ENCODE results near the gene C6. TPM values are rescaled to one million over a fixed set of nuclear protein-coding genes. Genes with fewer than 3 reads are reported as not detected.

Gene C6
- polyA plus RNA-seq, 1 donor (not counting 4 experiments of a cell fraction or from before 2014, with no cell fraction given): not detected

DNA sequence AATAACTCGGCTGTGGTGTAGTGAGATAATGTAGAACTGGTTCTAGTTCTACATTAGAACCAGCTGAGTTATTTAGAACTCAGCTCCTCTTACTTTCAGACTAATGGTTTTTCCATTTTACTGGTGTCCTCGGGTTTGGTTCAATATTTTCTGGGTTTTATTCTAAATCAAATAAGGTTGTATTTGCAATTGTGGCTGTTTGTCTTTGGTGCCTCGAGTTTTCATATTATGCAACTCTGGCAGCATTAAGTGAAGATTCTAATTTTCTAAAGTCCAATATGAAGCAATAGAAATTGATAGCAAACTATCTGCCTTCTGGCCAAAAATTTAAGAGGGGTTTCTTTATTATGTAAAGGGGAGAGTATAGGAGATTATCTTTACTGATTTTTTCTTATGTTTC is 19.0 kb downstream of the C6 start:
- TF ChIP-seq EZH2 (IDR thresholded peaks at IDR 0.05; ENCODE audit: low read length): no peak
- Histone ChIP-seq H3K9me3 (ENCODE audit: control insufficient read depth, low read depth, low read length) (no peaks in the 10 kb centered on the region), H3K79me2 (ENCODE audit: control insufficient read depth, insufficient read depth, low read length) (no peaks in the 10 kb centered on the region), H3K4me2 (ENCODE audit: control insufficient read depth, extremely low read depth, insufficient read depth, low read depth, low read length) (no peak overlapping the region), H3K4me3 (ENCODE audit: control insufficient read depth in 2 of 3, extremely low read depth in 1 of 3, insufficient read depth in 2 of 3, low read depth in 1 of 3, low read length in 3 of 3) (no peak overlapping the region), H3K27me3 (ENCODE audit: control insufficient read depth, extremely low read depth, insufficient read depth, low read length) (no peaks in the 10 kb centered on the region), H3K36me3 (ENCODE audit: control insufficient read depth in 2 of 2, extremely low read depth in 1 of 2, insufficient read depth in 2 of 2, low read length in 2 of 2) (no peaks in the 10 kb centered on the region), H3K9ac (ENCODE audit: control insufficient read depth, extremely low read depth, insufficient read depth, low read length) (no peak overlapping the region), H3K9me1 (ENCODE audit: control insufficient read depth, extremely low read depth, insufficient read depth, low read length) (no peaks in the 10 kb centered on the region), H3K4me1 (ENCODE audit: control insufficient read depth, extremely low read depth, insufficient read depth, low read length) (no peaks in the 10 kb centered on the region), H3K27ac (ENCODE audit: control insufficient read depth, insufficient read depth, low read length) (no peak overlapping the region), H4K20me1 (ENCODE audit: control insufficient read depth, extremely low read depth, insufficient read depth, low read length) (no peaks in the 10 kb centered on the region), H2AFZ (ENCODE audit: control insufficient read depth, low read length) (no peak overlapping the region)
- FAIRE-seq: no peak
- DNase-seq (ENCODE audit: low read depth, low spot score): no peak
- dilution Hi-C loops (cut with MboI; ENCODE audit: extremely low pct_ligation_motif_present, low sequenced_read_pairs): no loop called here

DNA sequence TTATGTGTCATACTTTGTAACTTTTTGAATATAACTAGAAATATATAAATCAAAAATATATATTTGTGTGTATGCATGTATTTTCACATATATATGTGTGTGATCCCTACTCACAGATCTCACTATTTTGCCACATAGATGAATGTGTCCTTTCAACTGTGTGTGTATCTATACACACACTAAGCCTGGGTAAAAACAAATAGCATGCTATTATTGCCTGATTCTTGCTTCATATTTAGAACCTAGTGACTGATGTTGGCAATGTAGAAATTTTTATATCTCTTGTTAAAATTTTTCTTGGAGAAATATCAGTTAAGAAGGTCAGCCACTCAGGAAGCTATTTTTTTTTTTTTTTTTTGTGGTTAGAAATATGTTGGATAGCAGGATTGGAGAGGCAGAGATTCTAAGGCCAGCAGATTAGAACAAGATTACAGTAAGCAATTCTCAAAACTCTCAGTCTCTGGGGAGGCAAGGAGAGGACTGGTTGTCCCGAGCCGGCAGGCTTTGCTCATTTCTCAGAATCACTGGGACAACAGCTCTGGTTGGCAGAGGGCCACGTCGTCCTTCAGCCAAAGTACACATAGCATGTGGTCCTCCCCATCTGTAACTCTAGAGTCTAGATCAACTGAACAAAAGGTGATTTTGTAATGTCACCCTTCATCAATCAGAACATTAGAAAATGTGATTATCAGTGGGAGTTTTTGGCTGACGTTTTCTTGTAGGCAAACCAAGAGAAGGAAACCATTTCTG is 19.7 kb downstream of the C6 start:
- no peak for DNase-seq (ENCODE audit: low read depth, low spot score)
- TF ChIP-seq CTCF (optimal IDR thresholded peaks at IDR 0.05 in 1 of 3, IDR thresholded peaks at IDR 0.05 in 1 of 3, conservative IDR thresholded peaks at IDR 0.05 in 1 of 3; ENCODE audit: extremely low read depth in 1 of 3, insufficient read depth in 2 of 3, low read length in 3 of 3) (no peak), EZH2 (IDR thresholded peaks at IDR 0.05; ENCODE audit: low read length) (no peak)
- Histone ChIP-seq H3K9me1 (ENCODE audit: control insufficient read depth, extremely low read depth, insufficient read depth, low read length) (no peaks in the 10 kb centered on the region), H3K9ac (ENCODE audit: control insufficient read depth, extremely low read depth, insufficient read depth, low read length) (no peak overlapping the region), H3K79me2 (ENCODE audit: control insufficient read depth, insufficient read depth, low read length) (no peaks in the 10 kb centered on the region), H3K27me3 (ENCODE audit: control insufficient read depth, extremely low read depth, insufficient read depth, low read length) (no peaks in the 10 kb centered on the region), H3K4me3 (ENCODE audit: control insufficient read depth in 2 of 3, extremely low read depth in 1 of 3, insufficient read depth in 2 of 3, low read depth in 1 of 3, low read length in 3 of 3) (no peak overlapping the region), H3K4me2 (ENCODE audit: control insufficient read depth, extremely low read depth, insufficient read depth, low read depth, low read length) (no peak overlapping the region), H3K4me1 (ENCODE audit: control insufficient read depth, extremely low read depth, insufficient read depth, low read length) (no peaks in the 10 kb centered on the region), H3K9me3 (ENCODE audit: control insufficient read depth, low read depth, low read length) (no peaks in the 10 kb centered on the region), H3K36me3 (ENCODE audit: control insufficient read depth in 2 of 2, extremely low read depth in 1 of 2, insufficient read depth in 2 of 2, low read length in 2 of 2) (no peaks in the 10 kb centered on the region), H3K27ac (ENCODE audit: control insufficient read depth, insufficient read depth, low read length) (no peak overlapping the region), H4K20me1 (ENCODE audit: control insufficient read depth, extremely low read depth, insufficient read depth, low read length) (no peaks in the 10 kb centered on the region), H2AFZ (ENCODE audit: control insufficient read depth, low read length) (no peak overlapping the region)
- dilution Hi-C loops (cut with MboI; ENCODE audit: extremely low pct_ligation_motif_present, low sequenced_read_pairs): no loop called here
- FAIRE-seq: no peak

DNA sequence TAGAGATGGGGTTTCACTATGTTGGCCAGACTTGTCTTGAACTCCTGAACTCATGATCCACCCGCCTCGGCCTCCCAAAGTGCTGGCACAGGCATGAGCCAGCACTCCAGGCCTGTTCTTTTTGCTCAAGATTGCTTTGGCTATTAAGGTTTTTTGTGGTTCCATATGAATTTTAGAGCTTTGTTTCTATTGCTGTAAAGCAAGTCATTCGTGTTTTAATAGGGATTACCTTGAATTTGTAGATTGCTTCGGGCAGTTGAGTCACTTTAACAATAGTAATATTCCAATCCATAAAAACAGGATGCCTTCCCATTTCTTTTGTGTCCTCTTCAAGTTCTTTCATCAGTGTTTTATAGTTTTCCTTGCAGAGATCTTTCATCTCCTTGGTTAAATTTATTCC is 22.1 kb downstream of the C6 start:
- dilution Hi-C loops (cut with MboI; ENCODE audit: extremely low pct_ligation_motif_present, low sequenced_read_pairs): no loop called here
- H3K27ac ChIP-seq (ENCODE audit: control insufficient read depth, insufficient read depth, low read length): no peak overlapping the region

More for the DNA sequence above, 22.1 kb downstream of the C6 start:
- no peak for TF ChIP-seq CTCF (optimal IDR thresholded peaks at IDR 0.05 in 1 of 3, IDR thresholded peaks at IDR 0.05 in 1 of 3, conservative IDR thresholded peaks at IDR 0.05 in 1 of 3; ENCODE audit: extremely low read depth in 1 of 3, insufficient read depth in 2 of 3, low read length in 3 of 3)
- no peak for TF ChIP-seq EZH2 (IDR thresholded peaks at IDR 0.05; ENCODE audit: low read length)
- Histone ChIP-seq H3K36me3 (ENCODE audit: control insufficient read depth in 2 of 2, extremely low read depth in 1 of 2, insufficient read depth in 2 of 2, low read length in 2 of 2) (no peaks in the 10 kb centered on the region), H3K4me2 (ENCODE audit: control insufficient read depth, extremely low read depth, insufficient read depth, low read depth, low read length) (no peak overlapping the region), H3K27me3 (ENCODE audit: control insufficient read depth, extremely low read depth, insufficient read depth, low read length) (no peaks in the 10 kb centered on the region), H4K20me1 (ENCODE audit: control insufficient read depth, extremely low read depth, insufficient read depth, low read length) (no peaks in the 10 kb centered on the region), H3K79me2 (ENCODE audit: control insufficient read depth, insufficient read depth, low read length) (no peaks in the 10 kb centered on the region), H3K9me3 (ENCODE audit: control insufficient read depth, low read depth, low read length) (no peaks in the 10 kb centered on the region), H3K9ac (ENCODE audit: control insufficient read depth, extremely low read depth, insufficient read depth, low read length) (no peak overlapping the region), H3K4me1 (ENCODE audit: control insufficient read depth, extremely low read depth, insufficient read depth, low read length) (no peaks in the 10 kb centered on the region), H2AFZ (ENCODE audit: control insufficient read depth, low read length) (no peak overlapping the region), H3K9me1 (ENCODE audit: control insufficient read depth, extremely low read depth, insufficient read depth, low read length) (no peaks in the 10 kb centered on the region), H3K4me3 (ENCODE audit: control insufficient read depth in 2 of 3, extremely low read depth in 1 of 3, insufficient read depth in 2 of 3, low read depth in 1 of 3, low read length in 3 of 3) (no peak overlapping the region)
- DNase-seq (ENCODE audit: low read depth, low spot score) (no peak), FAIRE-seq (no peak)

Data from keratinocyte (primary cell).